Glomerular visceral epithelial cell (primary cell): ENCODE data around the gene SLC34A1.

Experiments
- DNase-seq: peaks from one replicate; pipeline ENCODE4 v3.0.0-alpha.2; 2016; ENCODE audit errors: extremely low spot score

The SLC34A1 gene

DNA sequence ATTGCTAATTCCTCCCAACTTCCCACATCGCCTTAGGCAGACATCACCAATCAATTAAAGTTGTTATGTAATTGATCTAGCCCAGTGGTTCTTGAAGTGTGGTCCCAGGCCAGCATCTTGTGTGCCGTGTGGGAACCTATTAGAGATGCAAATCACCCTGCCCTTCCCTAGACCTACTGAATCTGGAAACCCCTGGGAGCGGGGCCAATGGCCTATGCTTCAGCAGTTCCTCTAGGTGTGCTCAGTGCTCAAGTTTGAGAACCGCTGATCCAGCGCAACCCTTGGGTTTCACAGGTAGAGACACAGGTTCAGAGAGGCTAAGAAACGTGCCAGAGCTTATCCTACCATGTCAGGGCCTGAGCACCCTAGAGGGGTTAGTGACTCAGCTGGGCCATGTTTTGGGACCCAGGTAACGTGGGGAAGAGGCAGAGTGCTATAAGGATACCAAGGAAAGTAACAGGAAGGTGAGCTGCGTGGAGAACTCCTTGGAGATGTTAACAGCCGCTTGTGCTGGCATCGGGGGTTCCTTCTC lies 4.4 kb downstream of the SLC34A1 start:
- no peak for DNase-seq

DNA sequence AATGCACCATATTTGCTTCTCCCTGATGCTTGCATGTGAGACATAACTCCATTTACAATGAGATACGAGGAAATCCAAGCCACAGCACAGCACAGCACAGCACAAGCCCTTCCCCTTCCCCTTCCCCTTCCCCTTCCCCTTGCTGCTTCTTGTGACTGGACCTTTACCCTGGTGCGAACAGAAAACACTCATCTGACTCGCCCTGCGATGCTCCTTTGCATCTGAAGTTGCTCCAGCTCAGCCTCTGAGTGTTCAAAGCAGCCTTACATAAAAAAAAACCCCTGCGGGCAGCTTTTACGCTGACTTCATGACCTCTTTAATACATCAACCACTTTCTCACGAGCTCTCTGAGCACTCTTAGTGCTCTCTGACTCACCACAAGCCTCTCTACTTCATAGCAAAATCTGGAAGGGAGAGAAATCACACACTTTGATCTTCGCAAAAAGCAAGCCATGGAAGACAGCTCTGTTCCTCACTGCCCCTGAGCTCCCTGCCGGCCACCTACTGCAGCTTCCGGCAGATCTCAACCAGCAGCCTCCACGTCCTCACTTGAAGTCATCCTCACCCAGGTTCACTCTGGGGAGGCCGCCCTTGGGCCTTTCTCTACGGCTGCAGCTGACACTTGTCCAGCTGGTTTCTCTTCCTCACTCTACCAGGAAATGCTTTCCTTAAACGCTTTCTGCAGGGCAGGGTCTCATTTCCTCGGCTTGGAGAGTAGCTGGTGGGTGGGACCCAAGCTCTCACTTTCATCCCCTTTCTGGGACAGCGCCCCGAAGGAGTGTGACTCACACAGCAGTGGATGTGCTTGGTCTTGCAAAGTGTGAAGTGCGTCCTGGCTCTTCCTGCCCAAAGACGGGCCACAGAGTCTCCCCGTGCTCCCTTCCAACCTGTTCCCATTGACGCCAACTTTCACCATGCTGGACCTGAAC lies 5.3 kb downstream of the SLC34A1 start:
- peak; percentile 88 for DNase-seq

DNA sequence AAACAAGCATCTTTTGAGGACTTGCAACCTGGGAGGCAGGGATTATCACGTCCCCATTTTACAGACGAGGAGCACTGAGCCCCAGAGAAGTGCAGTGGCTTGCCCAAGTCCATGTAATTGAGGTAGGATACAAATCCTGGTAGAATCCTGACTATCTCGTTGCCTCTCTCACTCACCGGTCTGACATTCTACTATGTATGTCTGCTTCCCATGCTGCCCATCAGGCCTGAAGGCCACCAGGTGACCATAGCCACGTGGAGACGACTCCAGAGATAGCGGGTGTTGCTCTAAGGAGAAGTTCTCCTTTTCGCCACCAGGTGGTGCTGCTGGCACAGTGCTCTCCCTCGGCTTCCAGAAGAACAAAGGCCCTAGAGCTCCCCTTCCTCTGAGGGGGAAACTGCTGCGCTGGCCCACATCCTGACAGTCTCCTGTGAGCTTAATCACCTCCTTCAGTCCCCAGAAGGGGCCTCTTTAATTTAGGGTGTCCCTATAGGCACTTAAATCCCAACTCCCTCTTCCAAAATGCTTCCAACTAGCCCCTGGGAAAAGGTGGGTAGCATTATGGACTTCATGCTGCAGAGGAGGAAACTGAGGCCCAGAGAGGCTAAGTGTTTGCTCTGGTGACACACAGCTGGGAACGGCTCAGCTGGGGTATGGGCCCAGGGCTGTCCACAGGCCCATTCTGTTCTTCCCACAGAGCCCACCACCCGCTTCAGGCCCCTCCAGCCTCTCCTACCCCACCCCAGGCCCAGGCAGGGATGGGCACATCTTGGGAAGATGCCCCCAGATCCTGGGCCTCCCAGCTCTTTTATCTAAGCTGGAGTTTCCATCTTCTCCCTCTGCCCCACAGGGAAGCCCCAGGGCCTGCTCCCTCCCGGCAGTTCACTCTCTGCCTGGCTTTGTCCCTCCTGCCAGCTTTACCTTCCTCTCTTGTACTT lies 6.4 kb downstream of the SLC34A1 start:
- DNase-seq: peak; percentile 92

DNA sequence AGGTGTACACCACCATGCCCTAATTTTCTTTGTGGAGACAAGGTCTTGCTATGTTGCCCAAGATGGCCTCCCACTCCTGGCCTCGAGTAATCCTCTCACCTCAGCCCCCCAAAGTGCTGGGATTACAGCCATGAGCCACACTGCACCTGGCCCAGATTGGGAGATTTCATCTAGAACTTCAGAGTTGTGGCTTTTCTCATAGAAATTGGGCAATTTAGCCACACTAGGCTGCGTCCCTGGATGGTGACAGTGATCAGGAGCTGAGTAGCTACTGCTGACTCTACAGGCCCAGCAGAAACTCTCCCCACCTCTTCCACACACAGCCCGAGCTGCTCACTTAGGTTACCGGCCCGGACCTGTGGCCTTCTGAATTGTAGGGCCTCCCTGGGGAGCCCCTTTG lies 8.5 kb downstream of the SLC34A1 start:
- DNase-seq: no peak

DNA sequence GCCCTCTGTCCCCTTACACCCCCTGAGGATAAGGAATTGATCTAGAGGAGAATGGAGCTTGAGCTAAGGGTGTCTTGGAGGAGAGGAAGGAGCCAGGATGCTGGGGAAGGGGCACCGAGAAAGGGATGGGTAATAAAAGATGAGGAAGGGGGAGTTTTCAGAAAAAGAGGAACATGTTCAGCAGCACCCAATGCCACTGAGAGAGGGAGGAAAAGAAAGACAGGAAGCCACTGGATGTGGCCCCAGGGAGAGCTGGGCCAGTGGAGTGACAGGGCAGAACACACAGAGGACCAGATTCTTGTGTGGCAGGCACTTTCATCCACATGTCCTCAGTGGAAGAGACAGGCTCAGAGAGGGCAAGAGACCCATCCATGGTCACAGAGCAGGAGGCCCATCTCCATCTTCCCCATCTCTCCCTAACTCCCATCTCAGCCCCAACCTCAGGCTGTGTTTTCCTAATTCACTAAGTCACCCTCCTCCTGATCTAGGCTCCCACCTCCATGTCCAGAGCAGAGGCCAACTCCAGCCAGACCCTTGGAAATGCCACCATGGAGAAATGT lies 9.1 kb downstream of the SLC34A1 start:
- DNase-seq: no peak

DNA sequence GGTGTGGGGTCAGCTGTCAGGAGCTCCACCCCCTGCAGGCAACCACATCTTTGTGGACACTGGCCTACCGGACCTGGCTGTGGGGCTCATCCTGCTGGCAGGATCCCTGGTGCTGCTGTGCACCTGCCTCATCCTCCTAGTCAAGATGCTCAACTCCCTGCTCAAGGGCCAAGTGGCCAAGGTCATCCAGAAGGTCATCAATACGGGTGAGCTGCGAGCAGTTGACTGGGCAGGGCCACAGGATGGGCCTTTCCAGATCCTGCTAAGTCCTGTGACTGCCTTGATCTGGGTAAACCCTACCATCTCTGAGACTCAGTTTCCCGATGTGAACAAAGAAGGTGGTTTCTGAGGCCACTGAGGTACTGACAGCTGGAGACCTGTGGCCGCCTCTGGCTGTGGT lies 9.8 kb downstream of the SLC34A1 start:
- no peak for DNase-seq

DNA sequence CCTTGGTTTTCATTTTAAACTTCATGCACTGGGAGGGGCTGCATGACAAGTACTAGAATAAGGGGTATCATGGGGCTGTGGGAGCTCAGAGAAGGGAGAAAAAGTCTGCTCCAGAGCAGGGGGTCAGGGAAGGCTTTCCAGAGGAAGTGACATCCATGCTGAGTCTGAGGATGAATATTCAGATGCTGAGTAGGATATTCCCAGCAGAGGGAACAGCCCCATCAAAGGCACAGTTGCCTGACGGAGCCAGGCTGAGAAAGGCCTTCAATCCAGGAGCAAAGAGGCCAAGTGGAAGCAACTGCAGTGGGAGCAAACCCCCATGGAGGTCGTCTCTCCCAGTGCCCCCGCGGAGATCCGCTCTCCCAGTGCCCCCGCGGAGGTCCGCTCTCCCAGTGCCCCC lies 11.8 kb downstream of the SLC34A1 start:
- no peak for DNase-seq

DNA sequence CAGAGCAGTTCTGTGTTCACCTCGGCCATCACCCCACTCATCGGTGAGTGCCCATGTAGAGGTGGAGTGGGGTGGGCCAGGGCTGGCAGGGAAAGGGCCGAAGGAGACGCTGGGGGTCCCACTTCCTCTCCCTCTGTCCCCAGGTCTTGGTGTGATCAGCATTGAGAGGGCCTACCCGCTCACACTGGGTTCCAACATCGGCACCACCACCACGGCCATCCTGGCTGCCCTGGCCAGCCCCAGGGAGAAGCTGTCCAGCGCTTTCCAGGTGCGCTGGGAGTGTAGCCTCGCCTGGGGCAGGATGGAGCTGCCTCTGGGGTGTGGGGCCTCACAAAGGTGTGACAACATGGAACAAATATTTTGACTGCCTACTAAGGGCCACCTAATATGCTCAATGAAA lies 12.6 kb downstream of the SLC34A1 start:
- DNase-seq: no peak

DNA sequence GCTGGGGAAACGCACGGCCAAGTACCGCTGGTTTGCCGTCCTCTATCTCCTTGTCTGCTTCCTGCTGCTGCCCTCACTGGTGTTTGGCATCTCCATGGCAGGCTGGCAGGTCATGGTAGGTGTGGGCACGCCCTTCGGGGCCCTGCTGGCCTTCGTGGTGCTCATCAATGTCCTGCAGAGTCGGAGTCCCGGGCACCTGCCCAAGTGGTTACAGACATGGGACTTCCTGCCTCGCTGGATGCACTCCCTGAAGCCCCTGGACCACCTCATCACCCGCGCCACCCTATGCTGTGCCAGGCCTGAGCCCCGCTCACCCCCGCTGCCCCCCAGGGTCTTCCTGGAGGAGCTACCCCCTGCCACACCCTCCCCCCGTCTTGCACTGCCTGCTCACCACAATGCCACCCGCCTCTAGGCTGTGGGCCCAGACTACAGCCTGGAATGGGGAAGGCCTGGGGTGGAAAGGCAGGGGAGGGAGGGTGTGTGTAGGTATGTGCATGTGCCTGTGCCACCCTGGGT lies 13.7 kb downstream of the SLC34A1 start:
- no peak for DNase-seq

DNA sequence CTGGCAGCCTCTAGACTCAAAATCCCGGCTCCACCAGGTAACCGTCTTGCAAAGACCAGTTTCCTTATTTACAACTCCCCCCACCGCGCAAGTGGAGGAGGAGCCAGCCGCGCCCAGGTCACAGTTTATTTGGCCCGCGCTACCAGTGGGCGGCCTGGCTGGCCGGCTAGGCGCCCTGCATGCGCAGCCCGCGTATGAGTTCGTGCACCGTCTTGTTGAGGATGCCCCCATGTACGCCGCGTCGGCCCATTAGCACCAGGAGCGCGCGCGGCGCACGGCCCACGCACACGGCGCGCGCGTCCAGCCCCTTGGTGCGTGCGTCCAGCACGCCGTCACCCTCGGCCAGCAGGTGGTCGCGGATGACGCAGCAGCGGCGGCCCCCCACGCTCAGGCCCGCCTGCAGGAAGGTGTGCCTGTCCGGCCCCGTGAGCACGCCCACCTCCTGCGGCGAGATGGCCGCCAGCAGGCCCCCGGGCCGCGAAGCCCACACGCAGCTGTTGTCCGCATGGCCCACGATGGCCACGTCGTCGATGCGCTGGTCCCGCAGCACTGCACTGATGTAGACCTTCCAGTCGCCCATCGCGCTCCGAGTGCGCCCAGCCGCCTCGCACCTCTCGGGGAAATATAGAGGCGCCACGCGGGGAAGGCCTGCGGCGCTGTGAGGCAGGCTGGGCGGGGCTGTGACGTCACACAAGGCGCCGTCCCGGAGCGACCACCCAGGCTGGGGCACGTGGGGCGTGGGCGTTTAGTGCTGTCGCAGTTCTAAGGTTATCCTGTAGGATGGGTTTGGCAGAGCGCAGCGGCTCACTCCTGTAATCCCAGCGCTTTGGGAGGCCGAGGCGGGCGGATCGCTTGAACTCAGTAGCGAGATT lies 16.0 kb downstream of the SLC34A1 start, which contains the start of gene PFN3:
PFN3 (minus strand) TSS at position 665 of the 872 bp plus-strand sequence; CDS start at position 580, 85 bp downstream.
- DNase-seq: no peak

DNA sequence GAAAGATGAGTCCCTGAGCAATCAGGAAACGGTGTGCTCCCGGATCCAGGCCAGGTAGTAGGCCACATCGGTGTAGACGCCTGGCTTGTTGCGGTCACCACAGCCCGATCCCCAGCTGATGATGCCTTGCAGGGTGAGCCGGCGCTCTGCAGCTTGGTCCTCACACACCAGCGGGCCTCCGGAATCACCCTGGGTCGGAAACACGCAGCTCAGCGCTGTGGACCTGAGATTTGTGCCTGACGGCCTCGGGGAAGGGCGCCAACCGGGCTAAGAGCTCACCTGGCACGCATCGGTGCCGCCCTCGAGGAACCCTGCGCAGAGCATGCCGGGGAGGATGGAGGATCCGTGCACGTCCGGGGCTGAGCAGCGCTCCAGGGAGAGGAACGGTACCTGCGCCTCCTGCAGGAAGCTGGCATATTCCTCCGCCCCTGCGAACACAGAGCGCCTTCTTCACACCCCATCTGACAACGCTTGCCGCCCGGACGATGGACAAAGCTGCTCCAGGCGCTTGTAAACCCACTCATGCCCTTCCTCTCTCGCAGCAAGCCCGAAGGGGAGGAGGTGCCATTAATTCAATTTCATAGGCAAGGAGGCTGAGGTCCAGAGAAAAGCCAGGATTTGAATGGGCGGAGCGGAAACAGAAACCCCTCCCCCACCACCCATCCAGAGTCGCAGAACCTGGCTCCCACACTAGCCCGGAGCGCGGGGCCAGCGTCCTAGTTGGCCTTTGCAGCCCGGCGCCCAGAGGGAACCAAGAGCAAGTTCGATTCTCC lies 18.2 kb downstream of the SLC34A1 start:
- DNase-seq: peak; percentile 75

DNA sequence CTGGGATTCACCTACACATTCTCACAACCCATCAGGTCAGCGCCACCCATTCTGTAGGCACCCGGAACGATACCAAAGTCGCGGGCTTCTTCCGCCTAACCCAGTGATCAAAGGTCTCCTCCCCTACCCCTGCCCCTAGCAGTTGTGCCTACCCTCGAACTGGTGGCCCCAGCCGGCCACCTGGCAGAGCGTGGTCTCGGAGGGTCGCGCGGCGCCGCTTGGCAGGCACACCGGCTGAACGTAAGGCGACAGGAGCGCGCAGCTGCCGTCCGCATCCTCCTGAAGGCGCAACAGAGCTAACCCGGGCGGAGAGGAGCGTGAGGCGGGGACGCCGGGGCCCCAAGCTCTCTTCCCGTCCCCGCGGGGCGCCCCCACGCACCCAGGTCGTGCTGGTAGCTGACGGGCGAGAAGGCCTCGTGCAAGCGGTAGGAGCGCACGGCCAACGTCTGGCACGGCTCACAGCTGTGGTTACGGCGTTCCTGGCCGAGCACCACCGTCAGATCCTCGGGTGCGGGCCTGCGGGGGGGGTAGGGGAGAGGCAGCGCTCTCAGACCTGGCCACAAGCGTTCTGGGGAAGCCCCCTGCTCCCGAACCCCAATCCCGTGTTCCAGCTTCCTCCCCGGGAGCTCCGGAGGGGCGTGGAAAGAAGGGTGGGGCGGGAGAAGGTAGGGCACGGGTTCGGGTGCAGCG lies 19.0 kb downstream of the SLC34A1 start:
- peak; percentile 20 for DNase-seq

DNA sequence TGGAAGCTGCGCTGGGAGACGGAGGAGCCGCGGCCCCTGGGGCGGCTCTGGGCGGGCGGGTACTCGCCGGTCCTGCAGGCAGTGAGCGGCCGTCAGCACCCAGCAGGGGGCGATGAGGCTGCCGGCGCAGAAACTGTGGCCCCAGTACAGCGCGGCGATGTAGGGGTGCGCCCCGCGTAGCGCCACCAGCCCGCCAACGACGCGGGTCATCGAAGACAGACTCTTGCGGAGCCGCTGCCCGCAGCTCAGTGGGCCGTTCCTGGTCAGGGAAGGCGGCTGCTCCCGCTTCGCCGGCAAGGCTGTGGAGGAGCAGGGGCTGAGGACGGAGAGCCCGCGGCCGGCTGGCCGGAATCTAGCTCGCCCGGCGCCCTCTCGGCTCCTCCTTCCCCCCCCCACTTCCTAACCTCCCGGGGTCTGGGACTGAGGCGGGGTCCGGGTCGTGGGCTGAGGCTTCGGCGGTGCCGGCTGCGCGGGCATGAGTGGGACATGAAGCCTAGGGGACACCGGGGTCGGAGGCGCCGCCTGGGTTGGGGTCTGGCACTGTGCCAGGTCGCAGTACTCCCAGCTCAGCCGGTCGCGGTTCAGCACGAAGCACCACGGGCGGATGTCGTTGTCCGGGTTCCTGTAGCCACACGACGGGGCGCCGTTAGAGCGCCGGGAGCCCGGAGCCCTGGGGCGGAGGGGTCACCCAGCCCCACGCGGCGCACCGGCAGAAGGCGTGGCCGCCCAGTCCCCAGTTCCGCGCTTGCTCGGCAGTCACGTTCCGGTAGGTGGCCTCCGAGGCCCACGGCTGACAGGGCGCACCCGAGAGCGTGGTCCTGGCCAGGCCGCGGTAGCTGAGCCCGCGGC lies 19.8 kb downstream of the SLC34A1 start:
- peak; percentile 86 for DNase-seq

DNA sequence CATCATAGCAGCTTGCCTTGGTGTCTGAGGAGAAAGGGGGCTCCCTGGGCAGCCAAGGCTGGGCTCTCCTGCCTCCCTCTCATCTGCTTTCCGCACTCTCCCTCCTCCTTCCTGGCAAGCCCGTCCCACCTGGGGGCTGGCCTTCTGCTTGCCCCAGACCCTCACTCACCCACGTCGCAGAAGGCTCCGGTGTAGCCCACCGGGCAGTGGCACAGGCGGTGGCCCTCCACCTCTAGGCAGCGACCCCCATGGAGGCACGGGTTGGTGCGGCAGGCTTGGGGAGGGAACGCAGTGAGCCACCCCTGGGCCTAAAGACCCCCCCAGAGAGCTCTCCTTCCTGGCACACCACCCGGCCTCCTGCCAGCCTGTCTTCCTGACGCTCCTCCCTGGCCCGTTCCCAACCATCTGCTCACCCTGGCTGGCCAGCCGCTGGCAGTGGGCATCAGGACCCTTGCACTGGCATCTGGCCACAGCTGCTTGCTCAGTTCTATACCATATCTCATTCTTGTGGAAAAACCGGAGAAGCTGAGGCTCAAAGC lies 20.5 kb downstream of the SLC34A1 start:
- no peak for DNase-seq

DNA sequence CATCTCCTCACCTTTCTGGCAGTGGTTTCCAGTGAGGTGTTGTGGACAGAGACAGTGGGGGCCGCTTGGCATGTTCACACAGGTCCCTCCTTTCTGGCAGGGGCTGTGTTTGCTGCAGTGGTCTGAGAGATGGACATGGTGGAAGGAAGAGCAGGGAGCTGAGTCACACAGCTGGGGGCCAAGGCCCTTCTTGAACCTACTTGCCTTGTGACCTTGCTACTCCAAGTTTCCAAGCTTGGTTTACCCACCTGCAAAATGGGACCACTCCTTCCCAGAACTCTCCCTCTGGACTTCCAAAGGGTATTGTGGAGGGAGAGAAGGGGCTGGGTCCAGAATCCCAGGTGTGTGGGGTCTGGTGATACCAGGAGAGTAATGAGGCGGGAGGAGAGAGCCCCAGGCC lies 21.1 kb downstream of the SLC34A1 start:
- no peak for DNase-seq

DNA sequence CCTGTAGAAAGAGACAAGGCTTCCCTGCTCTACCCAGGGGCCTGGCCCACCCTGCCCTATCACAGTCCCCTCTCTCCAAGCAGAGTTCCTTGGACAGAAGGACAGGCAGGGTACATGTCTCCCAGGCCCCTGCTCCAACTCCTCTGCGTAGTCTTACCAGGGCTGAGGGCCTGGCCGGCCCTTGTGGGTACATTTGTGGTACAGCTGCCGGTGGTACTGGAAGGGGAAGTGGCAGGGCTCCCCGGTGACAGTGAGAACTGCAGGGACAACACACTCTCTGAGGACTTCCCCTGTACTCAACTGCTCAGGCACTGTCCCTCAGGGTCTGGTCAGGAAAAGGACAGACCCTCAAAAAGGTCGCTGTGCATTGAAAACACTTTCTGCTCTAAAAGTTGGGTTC lies 21.6 kb downstream of the SLC34A1 start:
- no peak for DNase-seq

DNA sequence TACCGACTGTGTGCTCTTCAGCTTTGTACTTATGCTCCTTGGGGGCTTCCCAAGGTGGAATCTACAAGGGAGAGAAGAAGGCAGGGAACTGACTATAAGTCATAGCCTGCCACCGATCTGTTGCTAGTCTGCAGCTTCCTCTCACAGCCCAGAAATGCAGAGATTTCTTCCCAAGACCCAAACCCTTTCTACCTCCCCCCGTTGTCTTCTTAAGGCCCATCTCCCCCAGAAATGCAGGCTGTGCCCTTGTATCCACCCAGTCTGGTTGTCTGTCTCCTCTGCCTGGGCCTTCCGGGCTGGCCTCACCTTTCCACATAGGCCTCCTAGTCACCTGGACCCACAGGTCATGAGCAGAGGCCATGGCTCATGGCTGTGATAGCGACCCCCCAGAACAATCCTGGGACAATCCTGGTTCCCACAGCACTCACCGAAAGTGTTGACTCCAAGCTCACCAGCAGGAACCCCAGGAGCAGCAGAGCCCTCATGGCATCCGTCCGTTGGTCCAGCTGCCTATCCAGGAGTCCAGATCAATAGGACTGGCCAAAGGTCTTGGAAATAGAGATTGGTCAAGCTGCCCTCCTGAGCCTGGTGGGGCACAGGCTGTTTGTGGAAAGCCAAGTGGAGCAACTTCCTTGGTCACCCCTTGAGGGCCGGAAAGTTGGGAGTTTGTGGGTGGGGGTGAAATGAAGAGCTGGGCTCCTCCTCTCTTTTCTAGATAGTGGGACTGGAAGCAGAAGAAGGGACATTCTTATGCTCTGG lies 25.0 kb downstream of the SLC34A1 start, which contains the start of gene F12:
F12 (minus strand) TSS at position 522 of the 759 bp plus-strand sequence; CDS start at position 485, 37 bp downstream.
- DNase-seq: no peak
